Ecto neural progenitor cell (in vitro differentiated cells): ENCODE measurements around the gene TTC21B.
"Not testable (repeated sequence)": the region's sequence is repeated elsewhere in the genome, so short reads cannot be mapped to it uniquely, and the experiment has no call there.

ENCODE experiments used
- DNase-seq: peaks from one replicate; pipeline ENCODE4 v3.0.0-alpha.2; 2018; ENCODE audit warnings: low spot score

TTC21B gene

DNA sequence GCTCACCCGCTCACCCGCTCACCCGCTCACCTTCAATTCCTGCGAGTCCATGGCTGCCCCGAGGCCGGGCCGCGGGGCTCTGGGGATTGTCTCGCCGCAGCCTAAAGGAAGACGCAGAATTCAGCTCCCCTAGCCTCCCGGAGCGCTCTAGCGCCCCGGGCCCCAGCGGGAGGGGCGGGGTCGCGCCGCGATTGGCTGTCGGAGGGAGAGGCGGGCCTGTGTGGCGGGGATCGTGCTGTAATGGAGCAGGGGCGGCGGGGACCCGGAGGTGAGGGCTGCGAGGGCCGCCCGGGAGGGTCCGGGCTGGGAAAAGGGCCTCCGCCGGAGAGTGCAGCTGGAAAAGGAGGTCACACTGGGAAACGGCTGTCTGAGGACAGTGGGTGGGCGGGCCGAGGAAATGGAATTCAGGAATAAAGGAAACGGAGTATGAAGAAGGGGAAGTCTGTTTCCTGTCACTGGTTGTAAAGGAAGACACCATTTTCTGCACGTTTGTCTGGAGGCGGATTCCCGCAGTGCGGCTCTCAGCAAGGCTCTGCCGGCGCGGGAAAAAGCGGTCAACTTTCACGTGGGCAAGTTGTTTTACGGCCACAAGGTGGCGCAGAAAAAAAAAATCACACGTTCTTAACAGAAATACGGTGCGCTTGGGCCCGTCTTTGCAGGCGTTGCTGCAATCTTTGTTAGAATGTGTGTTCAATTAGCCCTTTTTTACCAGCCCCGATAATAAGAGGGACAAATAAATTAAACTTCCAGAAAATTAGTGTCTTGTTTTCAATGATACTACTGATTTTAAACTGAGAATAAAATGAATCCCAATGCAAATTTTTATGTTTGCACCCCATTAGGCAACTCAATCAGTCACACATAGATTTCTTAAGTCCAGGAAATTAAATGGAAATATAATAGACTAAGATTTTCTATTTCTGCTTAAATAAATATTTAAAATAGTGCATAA, at the start of gene TTC21B:
Gene TTC21B (minus strand): TSS at position 122 of the 952 bp plus-strand sequence. CDS start 71 bp downstream, at position 51.
- DNase-seq = peak; percentile 97

- DNase-seq = no peak
Measured at GRCh38 chr2:166000401-166000800, 46.8 kb upstream of the TTC21B start.

GRCh38 chr2:165990846-165991245, 37.3 kb upstream of the TTC21B start:
- DNase-seq = no peak

- DNase-seq = no peak
Measured at GRCh38 chr2:165989851-165990250, 36.3 kb upstream of the TTC21B start.

DNA sequence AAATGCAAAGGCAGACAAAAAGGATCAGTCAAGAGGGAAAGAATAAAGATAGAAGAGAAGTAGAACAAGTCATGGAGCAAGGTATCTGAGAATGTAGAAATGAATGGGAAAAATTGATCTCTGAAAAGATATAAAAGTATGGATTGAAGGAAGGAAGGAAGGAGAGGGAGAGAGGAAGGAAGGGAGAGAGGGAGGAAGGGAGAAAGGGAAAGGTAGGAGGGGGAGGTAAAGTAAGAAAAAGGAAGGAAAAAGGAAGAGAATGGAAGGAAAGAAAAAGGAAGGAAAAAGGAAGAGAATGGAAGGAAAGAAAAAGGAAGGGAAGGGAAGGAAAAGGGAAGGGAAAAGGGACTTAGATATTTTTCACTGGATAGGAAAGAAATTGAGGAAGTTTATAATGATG, 31.5 kb upstream of the TTC21B start:
- no peak for DNase-seq

GRCh38 chr2:165972161-165972560, 18.6 kb upstream of the TTC21B start:
- not testable (repeated sequence) for DNase-seq

GRCh38 chr2:165970663-165971062, 17.1 kb upstream of the TTC21B start:
- DNase-seq = no peak

- DNase-seq = no peak
Measured at GRCh38 chr2:165969227-165969626, 15.7 kb upstream of the TTC21B start.

- no peak for DNase-seq
Measured at GRCh38 chr2:165967746-165968145, 14.2 kb upstream of the TTC21B start.

DNA sequence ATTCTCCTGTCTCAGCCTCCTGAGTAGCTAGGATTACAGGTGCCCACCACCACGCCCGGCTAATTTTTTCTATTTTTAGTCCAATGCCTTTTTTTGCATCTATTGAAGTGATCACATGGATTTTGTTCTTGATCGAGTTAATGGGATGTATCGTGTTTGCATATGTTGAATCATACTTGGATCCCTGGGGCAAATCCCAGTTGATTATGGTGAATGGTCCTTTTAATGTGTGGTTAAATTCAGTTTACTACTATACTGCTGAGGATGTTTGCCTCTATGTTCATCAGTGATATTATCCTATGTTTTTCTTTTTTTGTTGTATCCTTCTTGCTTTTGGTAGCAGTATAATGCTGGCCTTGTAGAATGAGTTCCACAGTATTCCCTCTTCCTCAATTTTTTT, 8.2 kb upstream of the TTC21B start:
- no peak for DNase-seq

- DNase-seq = no peak
Measured at GRCh38 chr2:165959371-165959770, 5.8 kb upstream of the TTC21B start.

- DNase-seq = no peak
Measured at GRCh38 chr2:165958313-165958960, 4.9 kb upstream of the TTC21B start.

DNA sequence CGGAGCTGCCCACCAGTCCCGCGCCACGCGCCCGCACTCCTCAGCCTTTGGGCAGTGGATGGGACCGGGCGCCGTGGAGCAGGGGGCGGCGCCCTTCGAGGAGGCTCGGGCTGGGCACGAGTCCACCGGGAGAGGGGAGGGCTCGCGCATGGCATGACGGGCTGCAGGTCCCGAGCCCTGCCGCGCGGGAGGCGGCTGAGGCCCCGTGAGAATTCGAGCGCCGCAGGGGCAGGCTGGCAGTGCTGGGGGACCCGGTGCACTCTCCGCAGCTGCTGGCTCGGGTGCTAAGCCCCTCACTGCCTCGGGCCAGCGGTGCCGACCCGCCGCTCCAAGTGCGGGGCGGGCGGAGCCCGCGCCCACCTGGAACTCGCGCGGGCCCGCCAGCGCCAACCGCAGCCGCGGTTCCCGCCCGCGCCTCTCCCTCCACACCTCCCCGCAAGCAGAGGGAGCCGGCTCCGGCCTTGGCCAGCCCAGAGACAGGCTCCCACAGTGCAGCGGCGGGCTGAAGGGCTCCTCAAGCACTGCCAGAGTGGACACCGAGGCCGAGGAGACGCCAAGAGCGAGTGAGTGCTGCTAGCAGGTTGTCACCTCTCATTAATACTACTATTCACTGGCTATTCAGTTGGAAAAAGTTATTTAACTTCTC, 3.6 kb upstream of the TTC21B start:
- no peak for DNase-seq

DNA sequence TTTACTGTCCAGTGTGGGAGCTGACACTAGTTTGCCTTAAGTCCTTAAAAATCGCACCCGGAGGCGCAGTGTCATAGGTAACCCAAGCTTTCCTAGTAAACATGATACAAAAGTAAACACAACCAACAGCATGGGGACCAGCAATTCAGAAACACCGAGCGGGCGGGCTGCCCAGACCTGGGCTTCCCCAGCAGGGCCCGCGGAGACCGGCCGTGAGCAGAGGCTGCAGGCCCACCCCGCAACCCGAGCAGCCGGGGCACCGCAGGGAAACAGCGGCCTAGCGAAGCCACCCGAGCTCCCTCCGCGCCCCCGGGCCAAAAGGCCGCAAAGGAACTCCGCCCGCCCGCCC, 296 bp downstream of the TTC21B start:
- no peak for DNase-seq

GRCh38 chr2:165952741-165953211, 800 bp downstream of the TTC21B start:
- no peak for DNase-seq

GRCh38 chr2:165952085-165952484, 1.5 kb downstream of the TTC21B start:
- DNase-seq = no peak

DNA sequence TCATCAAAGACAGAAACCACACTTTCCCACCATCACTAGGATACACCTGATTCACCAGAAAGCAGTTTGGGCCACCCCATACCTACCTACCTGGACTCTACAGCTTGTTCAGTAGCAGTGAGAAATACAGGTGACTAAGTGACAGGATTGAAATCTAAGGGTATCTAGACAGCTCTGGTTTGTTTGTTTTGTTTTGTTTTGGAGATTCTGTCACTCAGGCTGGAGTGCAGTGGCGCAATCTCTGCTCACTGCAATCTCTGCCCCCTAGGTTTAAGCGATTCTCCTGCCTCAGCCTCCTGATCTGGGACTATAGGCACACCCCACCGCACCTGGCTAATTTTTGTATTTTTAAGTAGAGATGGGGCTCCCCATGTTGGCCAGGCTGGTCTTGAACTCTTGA, 3.1 kb downstream of the TTC21B start:
- DNase-seq = no peak

GRCh38 chr2:165941827-165942226, 11.7 kb downstream of the TTC21B start:
- no peak for DNase-seq

GRCh38 chr2:165938237-165938636, 15.3 kb downstream of the TTC21B start:
- no peak for DNase-seq

DNA sequence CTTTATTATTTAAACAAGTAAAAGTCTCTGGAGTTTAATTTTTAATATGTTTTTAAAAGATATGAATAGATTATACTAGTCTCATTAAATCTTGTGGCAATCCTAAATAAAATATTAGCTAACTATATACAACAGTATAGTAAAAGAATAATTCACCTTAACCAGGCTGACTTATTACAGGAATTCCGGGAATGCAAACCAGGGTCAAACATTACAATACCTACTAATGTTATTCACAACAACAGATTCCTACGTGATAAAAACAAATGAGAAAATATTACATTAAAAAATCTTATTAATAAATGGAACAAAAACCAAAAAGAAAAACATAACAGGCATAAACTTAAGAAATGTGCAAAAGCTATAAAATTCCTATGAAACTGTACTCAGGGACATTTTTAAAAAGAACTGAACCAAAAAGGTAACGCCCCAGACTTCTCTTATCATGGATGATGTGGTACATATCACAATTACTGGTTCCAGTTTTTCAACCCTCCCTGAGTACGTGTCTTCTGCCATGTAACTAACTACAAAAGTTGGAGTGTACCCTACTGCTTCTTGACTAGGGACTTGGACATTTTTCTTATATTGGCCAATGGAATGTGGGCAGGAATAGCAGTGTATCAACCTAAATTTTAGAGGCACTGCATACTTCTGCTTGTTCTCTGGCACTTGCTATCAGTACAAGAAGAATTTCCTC, 20.2 kb downstream of the TTC21B start:
- DNase-seq = no peak

DNA sequence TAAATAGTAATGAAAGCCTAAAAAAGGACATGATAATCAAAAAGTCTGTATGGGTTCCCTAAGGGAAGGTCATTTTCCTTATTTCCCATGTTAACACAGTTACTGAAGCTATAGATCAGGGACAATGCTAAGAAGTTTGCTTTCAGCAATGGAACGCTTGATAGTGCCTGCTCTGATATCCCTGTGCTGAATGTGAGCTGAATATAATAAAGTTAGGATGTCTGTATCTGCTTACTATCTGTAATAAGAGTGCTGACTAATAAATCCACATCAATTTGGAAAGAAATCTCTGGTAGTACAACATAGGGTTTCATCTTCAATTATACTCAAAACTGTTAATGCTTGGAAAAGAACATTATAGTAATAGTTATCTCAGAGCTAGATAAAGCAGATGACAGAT, 25.8 kb downstream of the TTC21B start:
- DNase-seq = no peak

- DNase-seq = no peak
Measured at GRCh38 chr2:165927353-165927752, 26.2 kb downstream of the TTC21B start.
